IPS-NIHi11 (cell line): ENCODE measurements around the gene COA7.
A peak's percentile ranks its signal among the peaks of the same experiment; 100 is the strongest.

ENCODE experiments used
- DNase-seq: peaks from one replicate; pipeline ENCODE4 v3.0.0; 2012; ENCODE audit warnings: mixed read lengths, low spot score

The COA7 gene

DNA sequence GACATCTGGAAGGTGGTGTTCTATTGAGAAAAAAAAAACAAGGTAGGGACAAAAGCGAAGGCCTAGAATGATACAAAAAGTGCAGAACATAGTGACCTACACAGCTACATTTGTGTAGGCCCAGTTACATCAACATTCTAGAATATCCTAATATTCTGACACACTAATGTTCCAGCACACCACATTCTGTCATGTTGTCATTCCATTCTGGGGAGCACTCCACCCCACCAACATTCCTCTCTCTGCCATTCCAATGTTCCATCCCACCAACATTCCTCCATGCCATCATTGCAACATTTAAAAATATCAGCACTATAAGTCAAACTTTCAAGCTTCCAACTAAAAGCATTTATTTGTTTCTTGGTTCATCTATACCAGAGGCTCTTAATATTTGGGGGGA lies 28.5 kb downstream of the COA7 start:
- DNase-seq, result no peak

DNA sequence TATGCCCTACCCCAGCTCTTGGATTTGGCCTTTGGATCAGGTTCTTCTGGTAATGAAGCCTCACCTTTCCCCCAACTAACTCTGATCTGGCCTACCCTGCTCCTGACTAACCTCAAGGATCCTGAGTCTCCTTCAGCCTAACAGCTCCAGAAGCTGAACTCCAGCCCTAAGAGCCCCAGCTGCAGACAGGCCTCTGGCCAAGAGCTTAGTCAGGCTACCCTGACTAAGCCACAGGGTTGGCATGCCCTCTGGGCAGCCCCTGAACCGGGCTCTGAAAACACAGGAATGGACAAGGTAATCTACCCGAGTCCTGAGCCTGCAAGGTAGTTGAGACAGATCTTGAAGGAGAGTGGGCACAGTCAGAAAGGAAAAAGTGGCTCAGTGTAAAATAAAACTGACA lies 29.4 kb downstream of the COA7 start:
- DNase-seq, result no peak

DNA sequence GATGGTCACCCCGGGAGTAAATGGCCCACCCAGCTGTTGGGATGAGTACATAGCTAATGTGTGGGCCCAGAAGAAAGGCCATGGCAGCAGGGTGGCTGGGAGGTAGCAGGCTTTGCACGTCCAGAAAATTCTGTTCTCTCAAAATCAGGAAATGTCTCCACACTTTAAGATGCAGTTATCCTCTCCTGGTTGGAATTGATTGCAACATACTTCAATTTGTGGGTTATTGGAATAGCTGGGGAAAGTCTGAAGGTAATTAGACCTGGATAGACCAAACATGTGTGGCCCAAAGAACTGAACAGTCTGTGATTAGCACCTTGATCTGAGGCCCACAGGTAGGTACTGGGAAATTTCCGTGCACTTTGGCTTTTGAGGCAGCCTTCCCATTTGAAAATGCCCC lies 30.2 kb downstream of the COA7 start:
- no peak for DNase-seq

DNA sequence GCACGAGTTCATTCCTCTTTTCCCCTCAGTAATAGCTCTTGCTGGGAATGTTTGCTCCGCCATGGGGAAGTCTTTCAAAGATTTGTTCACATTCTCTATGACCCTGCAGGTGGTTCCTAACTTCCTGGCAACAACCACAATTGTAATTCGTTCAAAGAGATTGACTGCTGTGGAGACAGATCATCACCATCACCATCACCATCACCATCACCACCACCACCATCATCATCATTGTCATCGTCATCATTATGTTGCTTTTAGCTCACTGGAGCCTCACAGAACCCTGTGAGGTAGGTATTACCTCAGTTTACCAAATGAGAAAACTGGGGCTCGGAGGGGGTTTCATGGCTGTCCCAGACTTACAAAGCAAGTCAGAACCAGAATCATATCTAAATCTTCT lies 30.9 kb downstream of the COA7 start:
- no peak for DNase-seq

DNA sequence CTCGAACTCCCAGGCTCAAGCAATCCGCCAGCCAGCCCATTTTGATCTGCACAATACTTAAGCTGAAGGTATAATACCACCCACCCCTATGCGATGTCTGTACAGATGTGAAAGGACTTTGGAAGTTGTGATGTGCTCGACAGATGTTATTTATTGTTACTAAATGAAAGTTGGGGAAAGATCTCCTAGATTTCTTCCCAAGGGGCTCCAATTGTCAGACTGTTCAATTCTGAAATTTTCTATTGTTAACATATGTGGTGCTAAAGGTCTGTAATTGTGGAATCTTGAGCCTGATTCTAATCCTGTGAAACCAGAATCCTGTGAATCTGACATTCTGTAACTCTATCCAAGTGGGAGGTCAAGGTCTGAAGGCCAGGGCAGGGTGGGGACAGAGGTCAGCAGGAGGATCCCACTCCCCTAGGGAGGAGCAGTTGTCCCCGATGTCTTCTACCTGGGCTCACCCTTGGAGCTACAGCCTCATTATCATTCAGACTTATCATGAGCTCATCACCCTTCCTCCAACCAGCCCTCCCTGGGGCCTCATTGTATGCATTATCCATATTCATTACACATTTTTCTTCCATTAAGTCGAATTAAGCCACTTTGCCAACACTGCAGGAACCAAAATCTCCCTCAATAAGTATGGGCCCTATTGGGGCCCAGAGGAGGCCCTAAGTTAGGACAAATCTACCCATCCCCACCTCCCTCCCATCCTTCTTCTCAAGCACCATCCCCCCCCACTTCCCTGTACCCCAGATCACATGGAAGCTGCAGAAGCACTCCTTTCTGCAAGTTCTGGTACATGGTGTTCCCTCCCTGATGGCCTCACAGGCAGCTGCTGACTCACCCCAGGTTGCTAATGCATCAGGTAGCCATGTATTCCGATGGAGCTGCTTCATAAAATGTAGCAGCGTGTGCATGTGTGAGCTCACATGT lies 32.9 kb downstream of the COA7 start:
- no peak for DNase-seq

DNA sequence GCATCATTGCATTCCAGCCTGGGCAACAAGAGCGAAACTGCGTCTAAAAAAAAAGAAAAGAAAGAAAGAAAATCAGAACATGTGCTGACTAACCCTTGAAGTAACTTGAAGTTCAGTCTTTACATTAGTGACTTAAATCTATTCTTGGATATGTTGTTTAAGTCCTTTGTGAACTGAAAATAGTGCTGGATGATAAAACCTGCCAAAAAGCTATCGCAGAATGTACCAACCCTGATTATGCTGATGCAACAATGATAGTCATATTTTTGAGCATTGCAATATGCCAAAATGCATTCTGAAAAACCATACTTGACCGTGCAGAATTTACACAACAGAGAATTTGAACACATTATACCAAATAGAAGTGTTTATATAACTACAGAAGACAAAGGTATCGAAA lies 34.4 kb downstream of the COA7 start:
- DNase-seq, result no peak

DNA sequence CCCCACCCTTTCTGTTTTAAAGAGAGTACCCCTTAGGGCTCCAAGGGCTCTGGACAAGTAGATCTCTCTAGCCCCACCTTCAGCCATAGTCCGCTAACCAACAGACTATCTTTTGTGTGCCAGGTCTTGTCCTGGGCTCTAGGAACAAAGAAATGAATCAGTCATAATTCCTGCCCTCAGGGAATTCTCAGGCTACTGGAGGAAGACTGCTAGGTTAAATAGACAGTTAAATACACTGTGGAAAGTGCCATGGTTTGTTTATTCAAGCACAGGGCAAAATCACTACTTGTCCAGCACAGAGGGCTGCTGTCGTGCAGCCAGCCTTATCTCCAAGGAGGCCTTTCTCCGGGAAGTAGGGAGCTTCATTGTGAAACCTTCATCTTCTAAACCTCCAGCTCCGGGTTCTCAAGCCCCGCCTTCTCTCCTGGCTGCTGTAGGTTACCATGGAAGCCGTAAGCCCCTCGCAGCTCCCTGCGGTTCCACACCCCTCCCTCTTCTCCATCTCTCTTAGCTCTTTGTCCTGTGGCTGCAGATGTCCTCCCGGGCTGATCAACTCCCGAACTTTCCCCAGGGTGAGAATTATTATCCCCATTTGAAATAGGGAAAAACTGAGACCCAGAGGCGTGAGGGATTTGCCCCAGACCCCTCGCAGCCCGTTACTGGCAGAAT lies 35.4 kb downstream of the COA7 start:
- DNase-seq, result peak; percentile 76

DNA sequence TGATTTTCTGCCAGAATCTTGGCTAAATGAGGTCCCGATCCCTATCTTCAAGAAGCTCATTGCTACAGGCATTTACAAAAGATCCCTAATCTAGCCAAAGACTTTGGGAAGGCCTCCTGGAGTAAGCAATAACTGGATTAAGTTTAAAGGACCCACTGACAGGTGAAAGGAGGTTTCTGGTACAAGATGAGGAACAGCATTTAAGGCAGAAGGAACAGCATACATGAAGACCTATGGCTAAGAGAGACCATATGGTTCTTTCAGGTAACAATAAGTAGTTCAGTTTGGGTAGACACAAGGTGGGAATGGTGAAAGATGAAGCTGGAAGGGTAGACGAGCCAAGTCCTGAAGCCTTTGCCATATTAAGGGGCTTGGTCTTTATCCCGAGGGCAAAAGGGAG lies 37.3 kb downstream of the COA7 start:
- no peak for DNase-seq

DNA sequence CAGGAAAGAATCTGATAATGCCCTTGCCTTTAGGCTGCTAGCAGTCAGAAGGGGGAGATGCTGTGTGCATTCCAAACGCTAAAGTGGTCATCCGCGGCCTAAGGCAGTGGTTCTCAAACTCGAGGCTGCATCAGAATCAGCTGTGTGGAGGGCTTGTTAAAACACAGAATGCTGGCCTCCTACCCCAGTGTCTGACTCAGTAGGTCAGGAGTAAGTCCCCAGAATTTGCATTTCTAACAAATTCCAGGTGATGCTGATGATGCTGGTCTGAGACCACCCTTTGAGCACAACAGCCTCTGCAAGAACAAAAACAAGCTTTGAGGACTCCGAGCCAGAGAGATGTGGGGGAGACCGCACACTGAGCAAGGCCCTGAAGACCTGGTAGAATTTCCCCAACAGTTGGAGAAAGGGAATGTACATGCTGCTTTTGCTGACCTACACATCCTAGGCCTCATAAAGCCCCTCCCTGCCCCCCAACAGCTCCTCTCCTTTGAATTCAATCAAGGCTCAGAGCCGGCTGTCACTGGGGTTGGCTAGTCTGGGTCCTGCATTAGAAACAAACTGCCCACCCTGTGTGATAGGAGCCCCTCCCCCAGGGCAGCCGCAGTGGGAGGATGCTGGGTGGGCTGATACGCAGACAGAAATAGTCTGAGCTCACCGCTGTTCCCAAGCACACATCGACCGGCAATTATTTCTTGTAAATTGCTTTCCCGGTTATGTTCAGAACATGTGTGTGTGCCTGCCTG lies 38.1 kb downstream of the COA7 start:
- no peak for DNase-seq

DNA sequence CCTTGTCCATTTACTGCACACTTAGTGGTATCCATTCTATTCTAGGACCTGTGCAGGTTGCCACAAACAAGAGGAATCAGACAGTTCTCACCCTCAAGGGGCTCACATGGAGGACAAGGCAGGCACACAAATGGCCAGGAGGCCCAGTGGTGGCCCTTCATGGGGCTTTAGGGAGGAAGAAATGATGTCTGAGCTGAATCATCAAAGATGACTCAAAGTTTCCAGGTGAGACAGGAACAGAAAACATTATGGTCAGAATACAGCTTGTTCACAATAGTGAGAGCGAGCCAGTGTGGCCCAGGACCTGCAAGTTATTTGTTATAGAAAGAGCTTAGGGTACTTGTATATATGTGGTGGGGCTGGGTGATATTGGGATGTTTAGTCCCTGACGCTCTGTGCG lies 38.8 kb downstream of the COA7 start:
- no peak for DNase-seq

DNA sequence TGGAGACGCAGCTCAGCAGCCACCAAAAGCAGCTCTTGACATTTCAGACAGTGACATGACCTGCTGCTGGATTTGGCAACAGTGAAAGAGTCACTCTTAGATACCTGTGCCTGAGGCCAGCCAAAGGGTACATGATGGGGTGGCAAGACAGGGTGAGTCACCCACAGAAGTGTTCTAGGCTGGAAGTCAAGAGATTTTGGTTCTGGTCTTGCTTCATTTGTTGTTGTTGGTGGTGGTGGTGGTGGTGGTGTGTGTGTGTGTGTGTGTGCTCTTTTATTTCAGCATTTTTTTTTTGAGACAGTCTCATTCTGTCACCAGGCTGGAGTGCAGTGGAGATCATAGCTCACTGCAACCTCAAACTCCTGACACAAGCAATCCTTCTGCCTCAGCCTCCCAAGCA lies 39.4 kb downstream of the COA7 start:
- no peak for DNase-seq

DNA sequence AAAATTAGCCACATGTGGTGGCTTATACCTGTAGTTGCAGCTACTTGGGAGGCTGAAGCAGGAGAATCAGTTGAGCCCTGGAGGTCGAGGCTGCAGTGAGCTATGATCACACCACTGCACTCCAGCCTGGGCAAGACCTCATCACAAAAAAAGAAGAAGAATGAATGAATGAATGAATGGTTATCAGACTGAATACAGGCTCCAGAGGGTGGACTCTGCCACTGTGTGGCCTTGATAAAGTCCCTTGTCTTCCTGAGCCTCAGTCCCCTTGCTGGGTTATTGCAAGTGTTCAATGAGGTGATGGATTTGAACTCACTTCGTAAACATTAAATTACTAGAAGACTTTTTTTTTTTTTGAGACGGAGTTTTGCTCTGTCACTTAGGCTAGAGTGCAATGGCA lies 40.4 kb downstream of the COA7 start:
- no peak for DNase-seq

DNA sequence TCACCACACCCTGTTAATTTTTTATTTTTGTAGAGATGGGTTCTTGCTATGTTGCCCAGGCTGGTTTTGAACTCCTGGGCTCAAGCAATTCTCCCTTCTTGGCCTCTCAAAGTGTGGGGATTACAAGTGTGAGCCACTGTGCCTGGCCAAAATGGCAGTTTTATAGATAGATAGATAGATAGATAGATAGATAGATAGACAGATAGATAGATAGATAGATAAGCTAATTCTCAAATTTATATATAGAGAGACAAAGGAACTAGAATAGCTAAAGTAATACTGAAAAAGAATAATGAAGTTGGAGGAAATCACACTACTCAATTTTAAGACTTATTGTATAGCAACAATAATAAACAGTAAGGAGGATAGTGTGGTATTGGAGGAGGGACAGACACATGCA lies 44.1 kb downstream of the COA7 start:
- DNase-seq, result no peak

DNA sequence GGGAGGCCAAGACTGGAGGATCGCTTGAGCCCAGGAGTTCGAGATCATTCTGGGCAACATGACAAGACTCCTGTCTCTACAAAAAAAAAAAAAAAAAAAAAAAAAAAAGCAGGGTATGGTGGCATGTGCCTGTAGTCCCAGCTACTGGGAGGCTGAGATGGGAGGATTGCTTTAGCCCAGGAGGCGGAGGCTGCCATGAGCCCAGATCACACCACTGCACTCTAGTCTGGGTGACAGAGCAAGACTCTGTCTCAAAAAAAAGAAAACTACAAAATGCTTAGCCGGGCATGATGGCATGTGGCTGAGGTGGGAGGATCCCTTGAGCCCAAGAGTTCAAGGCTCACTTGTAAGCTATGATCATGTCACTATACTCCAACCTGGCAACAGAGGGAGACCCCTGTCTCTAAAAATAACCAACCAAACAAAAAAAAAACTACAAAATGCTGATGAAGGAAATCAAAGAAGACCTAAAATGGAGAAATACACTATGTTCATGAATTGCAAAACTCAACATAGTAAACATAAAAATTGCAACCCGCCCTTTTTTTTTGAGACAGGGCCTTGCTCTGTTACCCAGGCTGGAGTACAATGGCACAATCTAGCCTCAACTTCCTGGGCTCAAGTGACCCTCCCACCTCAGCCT lies 44.8 kb downstream of the COA7 start:
- no peak for DNase-seq

DNA sequence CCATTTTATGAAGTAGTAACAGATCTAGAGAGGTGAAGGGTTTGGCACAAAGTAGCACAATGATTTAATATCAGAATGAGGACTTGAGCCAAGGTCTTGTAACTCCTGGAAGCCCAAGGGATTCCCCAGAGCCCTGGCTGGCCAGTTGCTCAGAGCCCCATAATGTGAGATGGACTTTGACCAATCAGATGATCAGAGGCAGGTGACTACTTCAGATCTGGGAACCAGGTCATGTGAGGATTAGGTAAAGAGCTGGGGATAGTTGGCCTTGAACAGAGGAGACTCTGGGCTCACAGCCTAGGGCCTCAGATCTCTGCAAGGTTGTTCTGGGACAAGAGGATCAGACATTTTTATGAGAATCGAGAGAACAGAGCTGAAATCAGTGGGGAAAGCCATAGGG lies 46.2 kb downstream of the COA7 start:
- DNase-seq, result no peak

DNA sequence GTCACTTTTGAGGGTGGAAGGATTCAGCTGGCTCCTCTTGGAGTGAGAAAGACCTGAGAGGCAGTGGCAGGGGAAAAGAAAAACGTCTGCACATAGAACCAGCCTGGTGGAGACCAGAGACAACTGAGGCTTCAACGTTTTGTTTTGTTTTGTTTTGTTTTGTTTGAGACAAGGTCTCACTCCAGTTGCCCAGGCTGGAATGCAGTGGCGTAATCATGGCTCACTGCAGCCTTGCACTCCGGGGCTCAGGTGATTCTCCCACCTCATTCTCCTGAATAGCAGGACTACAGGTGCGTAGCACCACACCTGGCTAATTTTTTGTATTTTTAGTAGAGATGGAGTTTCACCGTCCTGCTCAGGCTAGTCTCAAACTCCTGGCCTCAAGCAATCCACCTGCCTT lies 52.9 kb downstream of the COA7 start:
- DNase-seq, result no peak

DNA sequence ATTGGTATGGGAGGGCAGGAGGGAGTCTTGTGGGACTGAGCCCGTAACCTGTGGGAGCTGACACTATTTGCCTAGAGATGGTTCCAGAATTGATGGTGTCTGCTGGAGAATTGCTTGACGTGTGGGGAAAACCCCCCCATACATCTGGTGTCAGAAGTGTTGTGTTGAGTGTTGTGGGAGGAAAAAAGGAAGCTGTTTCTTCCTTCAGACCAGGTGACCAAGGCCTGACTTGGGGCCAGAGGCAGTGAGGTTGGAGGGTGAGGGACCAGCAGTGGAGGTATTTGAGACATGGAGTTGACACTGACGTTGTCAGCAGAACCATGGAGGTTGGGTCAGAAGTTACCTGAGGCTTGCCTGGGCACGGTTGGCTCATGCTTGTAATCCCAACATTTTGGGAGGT lies 56.8 kb downstream of the COA7 start:
- no peak for DNase-seq

DNA sequence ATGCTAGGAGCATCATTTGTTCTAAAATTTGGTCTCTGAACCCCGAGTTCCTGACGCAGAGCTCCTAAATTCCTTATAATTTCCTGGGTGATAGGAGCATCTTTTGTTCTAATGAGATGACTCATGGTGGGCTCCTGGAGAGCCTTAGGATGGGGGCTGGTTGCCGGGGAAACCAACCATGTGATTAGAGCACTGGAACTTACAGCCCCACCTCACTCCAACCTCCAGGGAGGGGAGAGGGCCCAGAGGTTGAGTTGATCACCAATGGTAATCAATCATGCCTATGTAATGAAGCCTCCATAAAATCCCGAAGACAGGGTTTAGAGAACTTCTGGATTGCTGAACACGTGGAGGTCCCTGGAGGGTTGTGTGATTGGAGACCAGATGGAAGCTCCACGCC lies 57.5 kb downstream of the COA7 start:
- DNase-seq, result no peak

DNA sequence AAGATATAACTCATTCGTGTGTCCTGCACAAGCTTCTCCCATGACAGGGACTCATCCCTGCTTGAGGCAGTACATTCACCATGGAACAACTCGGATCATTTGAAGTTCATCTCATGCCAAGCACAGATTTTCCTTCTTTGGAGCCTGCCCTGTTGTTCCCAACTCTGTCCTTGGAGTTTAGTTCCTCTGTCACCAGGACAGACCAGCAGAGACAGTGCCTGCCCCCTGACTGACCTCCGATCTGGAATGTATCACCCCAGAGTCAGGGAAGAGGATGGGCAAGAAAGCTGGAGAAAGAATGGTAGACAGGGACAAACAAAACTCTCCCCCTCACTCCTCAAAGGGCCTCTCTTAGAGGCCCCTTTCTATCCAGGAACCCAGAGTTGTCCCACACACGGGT lies 60.2 kb downstream of the COA7 start:
- no peak for DNase-seq

DNA sequence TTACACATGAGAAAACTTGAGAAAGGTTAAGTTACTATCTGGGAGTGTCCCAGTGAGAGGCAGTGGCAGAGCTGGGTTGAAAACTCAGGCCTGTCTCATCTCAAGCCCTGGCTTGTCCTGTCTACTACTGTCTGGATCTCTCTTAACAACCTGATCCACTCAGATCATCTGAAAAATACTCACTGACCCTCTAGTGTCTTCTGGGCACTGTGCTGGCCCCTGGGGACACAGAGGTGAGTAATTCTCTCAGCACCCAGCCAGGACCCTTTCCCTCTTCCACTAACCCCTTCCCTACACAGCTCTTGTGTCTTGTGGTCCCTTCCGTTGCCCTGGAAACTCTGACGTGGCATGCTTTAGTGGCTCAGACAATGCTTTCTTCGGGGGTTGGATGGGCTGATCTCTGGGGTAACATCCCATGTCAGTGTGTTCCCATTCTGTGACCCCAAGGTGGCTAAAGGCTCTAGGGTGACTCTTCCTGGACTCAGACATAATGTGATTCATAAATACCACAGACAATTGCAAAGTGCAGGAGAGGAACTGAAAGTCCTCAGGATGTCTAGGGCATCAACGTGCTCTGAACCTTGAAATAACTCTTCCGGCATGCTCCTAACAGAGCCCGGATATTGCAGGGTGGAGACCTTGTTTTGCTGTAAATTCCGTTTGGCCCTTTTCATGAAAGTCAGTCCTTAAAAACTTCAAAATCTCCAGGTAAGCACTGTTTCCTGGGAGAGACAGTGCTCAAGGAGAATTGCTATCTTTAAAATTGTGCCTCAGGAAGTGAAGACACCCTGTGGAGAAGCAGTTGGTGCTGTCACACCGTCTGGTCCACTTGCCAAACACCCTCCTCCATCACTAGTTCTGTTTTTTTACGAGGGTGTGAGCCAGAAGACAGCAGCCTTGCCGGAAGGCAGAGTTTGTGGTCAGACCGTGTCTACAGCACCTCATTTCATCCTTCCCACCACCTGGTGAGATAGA lies 61.1 kb downstream of the COA7 start:
- no peak for DNase-seq
